IPS-11a (cell line): ENCODE results near the gene DENND1C.

ENCODE experiments used
- H3K4me3 ChIP-seq: one replicate; pipeline ENCODE4 v1.5.1; 2013; ENCODE audit warnings: low read depth, low read length, control low read depth

The DENND1C gene

DNA sequence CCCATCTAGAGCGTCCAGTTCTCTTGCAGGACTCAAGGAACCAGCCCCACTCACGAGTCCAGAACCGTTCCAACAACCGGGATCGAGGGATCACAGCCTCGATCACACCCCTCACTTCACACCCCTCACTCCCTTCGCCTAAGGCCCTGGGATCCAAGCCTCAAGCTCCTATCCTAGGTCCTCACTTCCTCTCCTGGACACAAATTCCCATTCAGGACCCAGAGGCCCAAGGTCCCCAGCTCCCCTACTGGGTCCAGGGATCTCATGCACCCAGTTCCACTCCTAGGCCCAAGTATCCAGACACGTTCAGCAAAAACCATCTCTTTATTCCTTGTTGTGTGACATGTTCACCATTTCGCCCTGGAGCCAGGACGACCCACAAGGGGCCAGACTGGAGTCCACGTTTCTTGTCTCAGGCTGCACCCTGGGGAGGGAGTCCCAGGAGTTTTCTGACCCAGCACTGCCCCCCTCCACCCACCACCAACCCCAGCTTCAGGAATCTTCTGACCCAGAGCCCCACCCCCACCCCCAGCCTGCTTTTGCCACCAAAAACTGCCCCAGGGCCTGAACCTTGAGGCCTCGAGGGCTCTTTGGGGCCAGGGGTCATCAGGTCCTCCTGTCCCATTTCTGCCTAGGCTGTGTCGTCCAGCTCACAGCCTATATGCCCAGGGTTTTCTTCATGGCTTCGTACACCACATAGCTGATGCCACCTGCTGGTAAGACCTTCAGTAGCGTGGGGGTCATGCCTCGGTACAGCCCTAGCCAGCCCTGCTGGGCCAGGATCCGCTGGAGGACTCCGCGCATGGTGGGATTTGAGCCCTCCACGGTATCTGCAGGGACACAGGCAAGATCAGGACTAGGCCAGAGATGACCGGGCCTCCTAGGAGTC lies 55.6 kb downstream of the DENND1C start:
- H3K4me3 ChIP-seq: no peak overlapping the region

DNA sequence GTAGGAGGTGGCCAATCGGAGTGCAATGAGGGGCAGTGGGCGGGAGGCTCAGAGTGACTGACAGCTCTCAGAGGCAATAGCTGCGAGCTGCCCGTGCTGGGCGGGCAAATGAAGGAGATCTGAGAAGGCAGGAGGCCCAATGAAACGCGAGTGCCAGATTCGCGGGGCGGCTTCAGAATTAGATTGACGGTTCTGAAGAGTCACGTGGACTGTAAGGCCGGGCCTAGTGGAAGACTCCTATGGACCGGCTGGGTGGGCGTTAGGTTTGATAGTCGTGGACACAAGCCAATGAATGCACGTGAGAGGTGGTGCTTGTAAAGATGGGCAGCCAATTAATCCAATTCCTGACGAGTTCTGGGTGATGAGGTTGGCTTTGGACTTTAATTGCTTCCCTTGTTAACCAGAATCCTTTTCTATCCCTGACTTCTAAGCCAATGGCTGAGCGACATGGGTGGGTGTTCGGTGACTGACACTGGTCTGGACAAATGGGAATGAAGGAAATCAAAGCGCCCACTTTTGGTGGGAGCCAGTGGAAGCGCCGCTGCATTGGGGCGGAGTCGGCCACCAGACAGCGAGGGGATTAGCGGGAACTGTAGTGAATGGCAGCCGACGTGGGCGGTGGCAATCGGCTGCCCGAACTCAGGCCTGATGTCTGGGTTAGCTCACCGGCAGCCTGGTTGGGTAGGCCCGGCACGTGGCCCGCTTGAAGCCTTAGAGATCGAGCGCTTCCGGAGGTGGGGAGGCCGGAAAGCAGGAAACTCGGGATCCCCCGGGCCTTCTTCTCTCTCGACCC lies 56.5 kb downstream of the DENND1C start:
- H3K4me3 ChIP-seq: no peak overlapping the region

DNA sequence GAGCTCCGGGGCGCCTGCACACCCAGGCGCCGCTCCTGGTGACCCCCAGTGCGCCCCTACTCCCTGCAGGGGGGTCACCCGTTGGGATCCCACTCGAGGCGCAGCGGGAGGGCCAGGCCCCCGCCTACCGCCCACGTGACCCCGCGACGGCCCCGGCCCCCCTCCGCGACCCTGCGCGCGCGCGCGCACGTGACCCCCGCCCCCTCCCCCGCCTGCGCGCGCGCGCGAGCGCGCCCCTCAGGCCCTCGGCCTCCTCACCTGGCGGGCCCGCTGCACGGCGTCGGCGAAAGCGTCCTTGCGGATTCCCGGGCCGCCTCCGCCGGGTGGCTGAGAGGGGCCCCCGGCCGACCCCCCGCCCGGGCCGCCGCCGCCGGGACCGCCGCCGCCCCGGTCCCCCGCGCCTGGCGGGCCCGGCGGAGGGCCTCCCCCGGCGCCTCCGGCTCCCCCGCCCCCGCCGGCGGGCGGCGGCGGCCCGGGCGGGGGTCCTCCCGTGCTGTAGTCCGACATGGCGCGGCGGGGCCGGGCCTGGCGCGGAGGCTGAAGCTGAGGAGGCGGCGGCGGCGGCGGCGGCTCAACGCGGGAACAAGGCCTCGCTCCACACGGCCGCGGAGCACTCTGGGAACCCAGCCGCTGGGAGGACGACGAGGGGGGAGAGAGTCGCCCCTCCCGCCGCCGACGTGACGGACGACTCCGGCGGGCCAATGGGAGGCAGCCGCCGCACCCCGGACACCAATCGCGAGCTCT lies 57.2 kb downstream of the DENND1C start, which contains the start of gene KHSRP:
Gene KHSRP, minus strand, starts transcription at position 617 of the 744 bp plus-strand sequence. Its CDS starts 110 bp downstream, at position 507.
- peak within 1 kb of the TSS; percentile 97 for H3K4me3 ChIP-seq

DNA sequence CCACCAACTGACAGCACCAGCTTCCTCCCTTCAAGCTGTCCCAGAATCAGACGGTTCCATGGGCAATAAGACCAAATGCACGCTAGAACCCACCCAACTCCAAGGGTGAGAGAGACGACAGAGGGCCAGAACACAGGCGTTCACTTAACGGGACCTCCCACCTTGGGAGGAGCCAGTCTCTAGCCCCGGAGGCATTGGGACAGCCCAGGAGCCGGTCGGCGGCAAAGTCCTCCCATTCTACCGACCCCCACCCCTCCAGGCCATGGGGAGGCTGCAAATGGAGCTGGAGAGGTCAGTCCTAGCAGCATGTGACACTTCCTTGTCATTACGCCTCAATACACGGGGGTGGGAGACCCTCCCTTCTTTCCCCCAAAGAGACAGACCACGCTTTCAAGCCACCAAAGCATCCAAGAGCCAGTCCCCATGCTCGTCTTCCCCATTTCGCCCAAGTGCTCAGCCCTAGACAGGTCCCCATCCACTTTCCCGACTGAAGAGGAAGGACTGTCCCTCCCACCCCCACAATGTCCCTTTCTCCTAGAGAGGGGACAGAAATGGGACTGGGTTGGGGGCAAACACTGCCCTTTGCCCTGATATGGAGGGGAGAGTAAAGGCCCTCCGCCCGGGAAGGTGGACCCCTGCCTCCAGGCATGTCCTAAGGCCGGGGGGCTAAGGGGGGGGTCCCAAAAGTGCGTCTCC lies 57.9 kb downstream of the DENND1C start:
- peak overlapping the region; percentile 97 for H3K4me3 ChIP-seq

- no peak overlapping the region for H3K4me3 ChIP-seq
Measured at GRCh38 chr19:6421075-6422014, 60.2 kb downstream of the DENND1C start.

DNA sequence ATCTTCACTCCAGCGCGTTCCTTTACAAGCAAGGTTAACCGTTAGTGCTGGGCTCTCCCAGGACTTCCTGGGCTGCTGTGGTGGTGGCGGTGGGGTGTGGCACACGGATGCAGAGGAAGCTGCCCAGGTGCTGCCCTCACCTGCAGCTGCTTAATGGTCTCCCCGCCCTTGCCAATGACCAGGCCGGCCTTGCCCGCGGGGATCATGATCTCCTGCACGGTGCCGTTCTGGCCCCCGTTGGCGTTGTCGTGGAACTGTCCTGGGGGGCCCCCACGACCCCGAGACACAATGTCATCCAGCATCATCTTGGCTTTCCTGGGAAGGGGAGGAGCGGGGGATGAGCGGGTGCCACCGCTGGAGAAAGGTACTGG lies 63.0 kb downstream of the DENND1C start:
- H3K4me3 ChIP-seq: no peak overlapping the region

GRCh38 chr19:6417713-6418561 lies 63.6 kb downstream of the DENND1C start:
- no peak overlapping the region for H3K4me3 ChIP-seq
